Trophoblast cell (in vitro differentiated cells and primary cell): ENCODE results near the gene ODAD4.

ENCODE experiments used
- DNase-seq, 2 donors: peaks; one replicate each; pipeline ENCODE4 v3.0.0-alpha.2; 2016
- H2AFZ ChIP-seq: 2 replicates; pipeline ENCODE4 v1.6.1; 2013; ENCODE audit warnings: low read length, moderate library complexity, mild to moderate bottlenecking; ENCODE audit not compliant: insufficient read depth, poor library complexity
- H2AK5ac ChIP-seq: 2 replicates; pipeline ENCODE4 v1.6.1; 2013; ENCODE audit warnings: mild to moderate bottlenecking, low read length
- H2BK120ac ChIP-seq: 2 replicates; pipeline ENCODE4 v1.6.1; 2013; ENCODE audit warnings: low read length, mild to moderate bottlenecking, moderate library complexity; ENCODE audit not compliant: insufficient read depth, poor library complexity
- H2BK12ac ChIP-seq: 2 replicates; pipeline ENCODE4 v1.6.1; 2013; ENCODE audit warnings: mild to moderate bottlenecking, low read length, moderate library complexity
- H2BK5ac ChIP-seq: 2 replicates; pipeline ENCODE4 v1.6.1; 2013; ENCODE audit warnings: low read length, low read depth, moderate library complexity, mild to moderate bottlenecking; ENCODE audit not compliant: poor library complexity
- H3K14ac ChIP-seq: 2 replicates; pipeline ENCODE4 v1.6.1; 2013; ENCODE audit warnings: mild to moderate bottlenecking, low read length
- H3K18ac ChIP-seq: 2 replicates; pipeline ENCODE4 v1.6.1; 2013; ENCODE audit warnings: mild to moderate bottlenecking, low read length
- H3K23ac ChIP-seq: 2 replicates; pipeline ENCODE4 v1.6.1; 2013; ENCODE audit warnings: low read length
- H3K27ac ChIP-seq: 2 replicates; pipeline ENCODE4 v1.5.1; 2013; ENCODE audit warnings: low read depth, mild to moderate bottlenecking, inconsistent platforms, low read length, moderate library complexity
- H3K27me3 ChIP-seq: 2 replicates; pipeline ENCODE4 v1.6.1; 2013; ENCODE audit warnings: inconsistent platforms, mild to moderate bottlenecking, low read length, moderate library complexity; ENCODE audit not compliant: insufficient read depth
- H3K36me3 ChIP-seq, 2 experiments: 1 replicate in 1 of 2; 2 replicates in 1 of 2; pipeline ENCODE4 v1.6.1; 2013; ENCODE audit warnings: low read length in 2 of 2, mild to moderate bottlenecking in 2 of 2, moderate library complexity in 1 of 2; ENCODE audit not compliant: insufficient read depth in 2 of 2, control insufficient read depth in 1 of 2
- H3K4ac ChIP-seq: 2 replicates; pipeline ENCODE4 v1.6.1; 2013; ENCODE audit warnings: low read depth, mild to moderate bottlenecking, low read length, moderate library complexity
- H3K4me1 ChIP-seq, 2 experiments: 1 replicate in 1 of 2; 2 replicates in 1 of 2; pipeline ENCODE4 v1.6.1; 2013; ENCODE audit warnings: low read length in 2 of 2, mild to moderate bottlenecking in 2 of 2, moderate library complexity in 1 of 2; ENCODE audit not compliant: insufficient read depth in 2 of 2, control insufficient read depth in 1 of 2
- H3K4me2 ChIP-seq: 2 replicates; pipeline ENCODE4 v1.6.1; 2013; ENCODE audit warnings: inconsistent platforms, mild to moderate bottlenecking, low read length, moderate library complexity
- H3K4me3 ChIP-seq: 2 replicates; pipeline ENCODE4 v1.5.1; 2013; ENCODE audit warnings: mild to moderate bottlenecking, low read depth, low read length, inconsistent platforms
- H3K79me1 ChIP-seq: one replicate; pipeline ENCODE4 v1.6.1; 2013; ENCODE audit warnings: low read length
- H3K79me2 ChIP-seq: 2 replicates; pipeline ENCODE4 v1.6.1; 2013; ENCODE audit warnings: low read length, mild to moderate bottlenecking; ENCODE audit not compliant: control insufficient read depth, insufficient read depth, poor library complexity
- H3K9ac ChIP-seq: 2 replicates; pipeline ENCODE4 v1.6.1; 2013; ENCODE audit warnings: mild to moderate bottlenecking, low read length
- H3K9me3 ChIP-seq: 2 replicates; pipeline ENCODE4 v1.6.1; 2013; ENCODE audit warnings: low read depth, mild to moderate bottlenecking, control low read depth, inconsistent platforms, low read length; ENCODE audit not compliant: insufficient read depth
- H4K12ac ChIP-seq: 2 replicates; pipeline ENCODE4 v1.6.1; 2013; ENCODE audit warnings: low read depth, mild to moderate bottlenecking, low read length, moderate library complexity
- H4K8ac ChIP-seq: 2 replicates; pipeline ENCODE4 v1.6.1; 2013; ENCODE audit warnings: low read depth, mild to moderate bottlenecking, low read length, moderate library complexity
- H4K91ac ChIP-seq: one replicate; pipeline ENCODE4 v1.6.1; 2013; ENCODE audit warnings: low read depth, mild to moderate bottlenecking, low read length, moderate library complexity
- WGBS: extraction: QIAGEN DNeasy Blood & Tissue Kit; methylation state at CpG from one replicate; pipeline ENCODE4 v1.1.7; 2013; ENCODE audit warnings: missing lambda C conversion rate; ENCODE audit not compliant: insufficient read length, insufficient coverage; ENCODE audit errors: extremely low coverage; 5-methylcytosine and 5-hydroxymethylcytosine counted together

ODAD4 gene

GRCh38 chr17:41986634-41987033 is 56.2 kb downstream of the ODAD4 start:
- DNase-seq = no peak
- Histone ChIP-seq H3K9me3 (no peaks in the 10 kb centered on the region), H4K12ac (no peak overlapping the region), H2BK12ac (no peak overlapping the region), H2AFZ (no peak overlapping the region), H3K4me1 (no peaks in the 10 kb centered on the region), H2BK5ac (no peak overlapping the region), H3K79me2 (no peaks in the 10 kb centered on the region), H3K36me3 (peaks cover 39 to 69% of the 10 kb centered on the region in 2 experiments), H3K9ac (no peak overlapping the region), H3K4me3 (no peak overlapping the region), H4K8ac (no peak overlapping the region), H3K27ac (no peak overlapping the region), H2AK5ac (no peak overlapping the region), H3K4ac (no peak overlapping the region), H3K18ac (no peak overlapping the region), H3K14ac (no peak overlapping the region), H3K4me2 (no peak overlapping the region), H4K91ac (no peak overlapping the region), H3K79me1 (no peaks in the 10 kb centered on the region), H3K23ac (no peak overlapping the region), H2BK120ac (no peak overlapping the region), H3K27me3 (no peaks in the 10 kb centered on the region)
- no CpG with 5 or more reads among the region's 1 CpG for WGBS

DNA sequence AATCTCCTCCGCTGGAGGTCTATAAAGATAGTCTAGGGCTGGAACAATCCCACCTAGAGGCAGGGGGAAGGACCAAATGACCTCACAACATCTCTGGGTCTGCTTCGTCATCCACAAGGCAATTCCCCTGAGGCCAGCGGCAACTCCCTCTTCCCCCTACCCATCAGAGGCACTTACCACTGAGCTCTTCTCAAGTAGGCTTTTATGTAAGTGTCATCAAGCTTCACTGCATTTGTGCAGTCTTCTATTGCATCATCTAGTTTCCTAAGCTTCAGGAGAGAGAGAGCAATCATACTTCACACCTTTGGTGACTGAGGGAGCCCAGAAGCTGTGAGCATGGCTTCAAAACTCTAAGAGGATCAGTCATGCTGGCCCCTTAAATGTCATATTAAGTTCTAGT is 57.2 kb downstream of the ODAD4 start:
- DNase-seq = no peak
- Histone ChIP-seq H3K4ac (no peak overlapping the region), H3K4me1 (no peaks in the 10 kb centered on the region), H2AFZ (no peak overlapping the region), H2BK12ac (no peak overlapping the region), H2BK120ac (no peak overlapping the region), H3K4me3 (no peak overlapping the region), H3K14ac (no peak overlapping the region), H3K9ac (no peak overlapping the region), H3K27ac (no peak overlapping the region), H2BK5ac (no peak overlapping the region), H4K8ac (no peak overlapping the region), H2AK5ac (no peak overlapping the region), H3K18ac (no peak overlapping the region), H3K79me2 (no peaks in the 10 kb centered on the region), H3K23ac (no peak overlapping the region), H4K91ac (no peak overlapping the region), H3K27me3 (no peaks in the 10 kb centered on the region), H4K12ac (no peak overlapping the region), H3K79me1 (no peaks in the 10 kb centered on the region), H3K9me3 (no peaks in the 10 kb centered on the region), H3K4me2 (no peak overlapping the region), H3K36me3 (peaks cover 37 to 68% of the 10 kb centered on the region in 2 experiments)
- WGBS = no CpG with 5 or more reads among the region's 3 CpGs

GRCh38 chr17:41988418-41988817 is 58.0 kb downstream of the ODAD4 start:
- H3K9me3 ChIP-seq = no peaks in the 10 kb centered on the region
- no peak overlapping the region for H4K91ac ChIP-seq
- no peak overlapping the region for H3K23ac ChIP-seq
- no peak overlapping the region for H4K8ac ChIP-seq
- no peak overlapping the region for H2AK5ac ChIP-seq
- no peak overlapping the region for H3K18ac ChIP-seq
- peaks cover 35 to 64% of the 10 kb centered on the region in 2 experiments for H3K36me3 ChIP-seq
- H2BK12ac ChIP-seq = no peak overlapping the region
- H3K9ac ChIP-seq = no peak overlapping the region
- no peak overlapping the region for H2AFZ ChIP-seq
- no peak overlapping the region for H3K27ac ChIP-seq
- H2BK120ac ChIP-seq = no peak overlapping the region
- no peaks in the 10 kb centered on the region for H3K4me1 ChIP-seq
- no peak overlapping the region for H3K4me2 ChIP-seq
- no CpG with 5 or more reads among the region's 2 CpGs for WGBS
- no peak overlapping the region for H4K12ac ChIP-seq
- no peaks in the 10 kb centered on the region for H3K27me3 ChIP-seq
- H3K4ac ChIP-seq = no peak overlapping the region
- DNase-seq = peak in 1 of 2 donors; percentile 31
- no peaks in the 10 kb centered on the region for H3K79me2 ChIP-seq
- H3K4me3 ChIP-seq = no peak overlapping the region
- H2BK5ac ChIP-seq = no peak overlapping the region
- H3K79me1 ChIP-seq = no peaks in the 10 kb centered on the region
- no peak overlapping the region for H3K14ac ChIP-seq

DNA sequence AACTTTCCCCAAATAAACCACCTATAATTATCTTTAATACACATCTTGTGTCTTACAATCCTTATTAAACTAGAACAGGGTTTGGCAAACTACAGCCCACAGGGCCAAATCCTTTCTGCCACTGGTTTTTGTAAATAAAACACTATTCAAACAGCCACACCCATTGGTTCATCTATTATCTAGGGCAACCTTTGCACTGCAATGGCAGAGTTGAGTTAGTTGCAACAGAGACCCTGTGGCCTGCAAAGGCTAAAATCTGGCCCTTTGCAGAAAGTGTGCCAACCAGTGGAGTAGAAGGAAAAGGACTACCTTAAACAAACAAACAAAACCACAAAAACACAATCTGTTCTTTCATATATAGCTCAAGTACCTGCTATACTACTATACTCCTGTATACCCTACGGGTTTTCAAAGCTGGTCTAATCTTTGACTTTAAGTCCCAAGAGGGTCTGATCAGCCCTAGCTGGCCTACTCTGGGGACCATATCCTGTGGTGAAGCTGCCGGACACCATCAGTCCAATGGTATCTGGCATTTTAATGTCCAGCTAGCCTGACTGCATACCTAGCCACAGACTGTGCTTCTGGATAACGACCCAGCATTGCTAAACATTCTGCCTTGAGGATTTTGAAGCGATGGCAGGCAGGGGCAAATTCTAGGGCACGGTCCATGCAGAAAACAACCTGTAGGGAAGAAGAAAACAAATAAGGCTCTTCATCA is 59.4 kb downstream of the ODAD4 start:
- H3K79me2 ChIP-seq = no peaks in the 10 kb centered on the region
- peaks cover 34 to 58% of the 10 kb centered on the region in 2 experiments for H3K36me3 ChIP-seq

More for the DNA sequence above, 59.4 kb downstream of the ODAD4 start:
- peak; percentile 52 to 80 for DNase-seq
- no CpG with 5 or more reads among the region's 5 CpGs for WGBS
- no peak overlapping the region for H3K27ac ChIP-seq
- H3K18ac ChIP-seq = no peak overlapping the region
- H2AFZ ChIP-seq = no peak overlapping the region
- no peak overlapping the region for H3K23ac ChIP-seq
- H3K27me3 ChIP-seq = no peaks in the 10 kb centered on the region
- H3K14ac ChIP-seq = no peak overlapping the region
- H2BK12ac ChIP-seq = no peak overlapping the region
- H2AK5ac ChIP-seq = no peak overlapping the region
- H4K91ac ChIP-seq = no peak overlapping the region
- H2BK120ac ChIP-seq = no peak overlapping the region
- H3K79me1 ChIP-seq = no peaks in the 10 kb centered on the region
- H3K9ac ChIP-seq = no peak overlapping the region
- H3K4me2 ChIP-seq = no peak overlapping the region
- no peaks in the 10 kb centered on the region for H3K9me3 ChIP-seq
- no peak overlapping the region for H3K4me3 ChIP-seq
- no peak overlapping the region for H4K12ac ChIP-seq
- no peak overlapping the region for H2BK5ac ChIP-seq
- no peak overlapping the region for H4K8ac ChIP-seq
- no peak overlapping the region for H3K4ac ChIP-seq
- no peaks in the 10 kb centered on the region for H3K4me1 ChIP-seq
